GM12865 (cell line): Measurements from ENCODE around the gene CNEP1R1.

ENCODE experiments used
- DNase-seq: peaks from one replicate; pipeline ENCODE4 v3.0.0; 2010; ENCODE audit warnings: low read depth
- H3K4me3 ChIP-seq: 2 replicates; pipeline ENCODE4 v1.5.1; 2011; ENCODE audit warnings: mild to moderate bottlenecking, low read depth, low read length, control low read depth
- TF ChIP-seq, protein P1 (sequence below): IDR thresholded peaks from 2 replicates; pipeline ENCODE4 v1.5.1; 2011; ENCODE audit warnings: low read length, control low read depth, low read depth, inconsistent platforms; ENCODE audit not compliant: insufficient read depth; ENCODE audit errors: missing control alignments

The CNEP1R1 gene

GRCh38 chr16:50079397-50080140 lies 54.5 kb downstream of the CNEP1R1 start:
- H3K4me3 ChIP-seq, result no peak overlapping the region
- TF ChIP-seq, protein P1, sequence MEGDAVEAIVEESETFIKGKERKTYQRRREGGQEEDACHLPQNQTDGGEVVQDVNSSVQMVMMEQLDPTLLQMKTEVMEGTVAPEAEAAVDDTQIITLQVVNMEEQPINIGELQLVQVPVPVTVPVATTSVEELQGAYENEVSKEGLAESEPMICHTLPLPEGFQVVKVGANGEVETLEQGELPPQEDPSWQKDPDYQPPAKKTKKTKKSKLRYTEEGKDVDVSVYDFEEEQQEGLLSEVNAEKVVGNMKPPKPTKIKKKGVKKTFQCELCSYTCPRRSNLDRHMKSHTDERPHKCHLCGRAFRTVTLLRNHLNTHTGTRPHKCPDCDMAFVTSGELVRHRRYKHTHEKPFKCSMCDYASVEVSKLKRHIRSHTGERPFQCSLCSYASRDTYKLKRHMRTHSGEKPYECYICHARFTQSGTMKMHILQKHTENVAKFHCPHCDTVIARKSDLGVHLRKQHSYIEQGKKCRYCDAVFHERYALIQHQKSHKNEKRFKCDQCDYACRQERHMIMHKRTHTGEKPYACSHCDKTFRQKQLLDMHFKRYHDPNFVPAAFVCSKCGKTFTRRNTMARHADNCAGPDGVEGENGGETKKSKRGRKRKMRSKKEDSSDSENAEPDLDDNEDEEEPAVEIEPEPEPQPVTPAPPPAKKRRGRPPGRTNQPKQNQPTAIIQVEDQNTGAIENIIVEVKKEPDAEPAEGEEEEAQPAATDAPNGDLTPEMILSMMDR, result no peak
- DNase-seq, result no peak

DNA sequence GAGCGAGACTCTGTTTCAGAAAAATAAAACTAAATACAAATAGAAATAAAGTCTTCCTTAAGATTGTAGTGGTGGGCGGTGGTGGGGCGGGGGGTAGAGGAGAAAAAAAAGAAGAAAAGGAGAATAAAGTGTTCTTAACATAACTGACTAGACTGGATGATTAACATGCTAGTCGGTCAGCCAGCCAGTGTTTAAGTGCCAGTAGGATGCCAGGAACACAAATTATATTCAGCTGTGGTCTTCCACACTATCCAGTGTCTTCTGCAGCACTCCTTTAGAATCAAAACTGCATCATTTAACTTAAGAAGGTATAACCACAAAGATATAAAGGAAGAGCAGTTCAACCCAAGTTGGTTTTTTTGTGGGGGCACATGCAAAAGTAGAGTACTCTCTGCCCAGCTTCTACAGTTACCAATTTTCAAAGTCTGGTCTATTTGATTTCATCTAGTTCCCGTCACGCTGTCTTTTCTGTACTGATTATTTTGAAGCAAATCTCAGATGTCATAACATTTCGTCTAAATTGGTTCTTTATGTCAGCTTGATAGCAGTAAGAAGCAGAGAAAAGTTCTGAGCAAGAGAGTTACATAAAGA lies 56.5 kb downstream of the CNEP1R1 start:
- DNase-seq, result no peak
- TF ChIP-seq, protein P1, result no peak
- no peak overlapping the region for H3K4me3 ChIP-seq

DNA sequence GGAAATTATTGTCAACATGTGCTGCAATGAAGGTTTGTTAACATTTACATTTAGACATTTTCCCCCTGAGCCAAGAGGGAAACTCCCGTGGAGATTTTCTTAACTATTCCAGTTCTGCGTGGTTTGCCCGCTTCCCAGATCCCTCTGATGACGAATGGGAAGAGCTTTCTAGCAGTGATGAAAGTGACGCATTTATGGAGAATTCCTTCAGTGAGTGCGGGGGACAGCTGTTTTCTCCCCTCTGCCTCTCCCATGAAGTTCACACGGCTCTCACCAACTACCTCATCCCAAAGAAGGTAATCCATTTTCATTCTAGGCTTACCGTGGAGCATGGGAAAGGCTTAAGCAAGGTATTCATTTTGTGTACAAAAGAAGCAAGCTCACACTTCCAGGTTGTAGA lies 59.0 kb downstream of the CNEP1R1 start:
- TF ChIP-seq, protein P1, result no peak
- no peak overlapping the region for H3K4me3 ChIP-seq
- no peak for DNase-seq

DNA sequence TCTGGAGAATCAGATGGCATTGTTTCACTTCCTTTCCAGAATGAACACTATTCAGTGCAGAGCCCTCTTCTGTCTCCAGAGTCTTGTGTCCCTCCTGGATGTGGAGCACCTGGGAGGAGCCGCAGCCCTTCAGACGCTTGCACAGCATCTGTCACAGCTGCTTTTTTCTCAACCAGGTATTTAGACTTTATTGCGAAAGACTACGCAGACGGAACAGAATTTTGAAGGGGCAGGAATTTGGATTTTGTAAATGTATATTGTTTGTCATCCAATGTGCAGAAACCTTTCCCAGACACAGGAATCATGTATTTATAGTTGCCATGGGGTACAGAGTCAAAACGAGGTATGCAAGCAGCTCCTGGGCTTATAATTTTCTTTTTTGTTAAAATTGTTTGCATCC lies 61.2 kb downstream of the CNEP1R1 start:
- TF ChIP-seq, protein P1, result no peak
- no peak for DNase-seq
- no peak overlapping the region for H3K4me3 ChIP-seq
